Thoracic aorta (tissue), 2 donors: ENCODE measurements around the gene LDLRAD3. TPM values are rescaled to one million over a fixed set of nuclear protein-coding genes. Genes with fewer than 3 reads are reported as not detected.

Experiments
- ATAC-seq: fragments of 150-250 bp; one replicate; pipeline ENCODE4 v1.8.0; 2017; ENCODE audit warnings: low read depth; ENCODE audit not compliant: insufficient number of reproducible peaks, low FRiP score
- DNase-seq: peaks from one replicate; pipeline ENCODE4 v3.0.0-alpha.2; 2020; ENCODE audit warnings: low spot score
- H3K27ac ChIP-seq, 2 donors: fragments of 200-600 bp; sonication (generic); 1 replicate in 1 of 2; 2 replicates in 1 of 2; pipeline ENCODE4 v1.5.1; 2016; ENCODE audit warnings: mild to moderate bottlenecking in 2 of 2, moderate library complexity in 2 of 2
- H3K27me3 ChIP-seq: fragments of 200-600 bp; sonication (generic); replicated peaks from 2 replicates; pipeline ENCODE4 v1.6.0; 2016; ENCODE audit warnings: mild to moderate bottlenecking; ENCODE audit not compliant: insufficient read depth
- H3K36me3 ChIP-seq: fragments of 200-600 bp; sonication (generic); one replicate; pipeline ENCODE4 v1.5.1; 2016
- H3K4me1 ChIP-seq, 2 donors: fragments of 200-600 bp; sonication (generic); 1 replicate in 1 of 2; 2 replicates in 1 of 2; pipeline versions ENCODE4 v1.5.1 to v1.6.0; 2016; ENCODE audit warnings: low read depth in 2 of 2, mild to moderate bottlenecking in 1 of 2; ENCODE audit not compliant: control insufficient read depth in 1 of 2
- H3K4me3 ChIP-seq: fragments of 200-600 bp; sonication (generic); 2 replicates; pipeline ENCODE4 v1.5.1; 2016; ENCODE audit warnings: mild to moderate bottlenecking
- H3K9me3 ChIP-seq: fragments of 200-600 bp; sonication (generic); 2 replicates; pipeline ENCODE4 v1.5.1; 2016
- CTCF ChIP-seq: fragments of 200-600 bp; sonication (generic); IDR thresholded peaks from one replicate; pipeline ENCODE4 v1.5.1; 2019; ENCODE audit warnings: antibody characterized with exemption
- total RNA-seq, 2 donors: library from RNA; depleted of rRNA; stranded (reverse); fragments of >200 nt; gene quantifications; one replicate each; pipeline versions ENCODE4 v1.1.0 to v1.2.3, GENCODE V29; 2016

LDLRAD3 gene
- total RNA-seq: 10 to 100 TPM in 1 of 2 donors, 1 to 10 TPM in 1; 6.1 to 17.2 TPM

GRCh38 chr11:35943713-35944502 is at the start of gene LDLRAD3:
LDLRAD3 (plus strand) TSS chr11:35944062; CDS start chr11:35944099, 37 bp downstream.
- Histone ChIP-seq H3K27me3 (no peaks in the 10 kb centered on the region), H3K36me3 (no peaks in the 10 kb centered on the region), H3K4me3 (peak within 1 kb of the TSS; percentile 79), H3K4me1 (peaks cover 7 to 8% of the 10 kb centered on the region in 2 donors), H3K27ac (peak within 1 kb of the TSS in 1 of 2 donors; percentile 34), H3K9me3 (no peaks in the 10 kb centered on the region)
- ATAC-seq (peak; percentile 78), DNase-seq (peak; percentile 13)
- no peak for TF ChIP-seq CTCF

- H3K9me3 ChIP-seq: no peaks in the 10 kb centered on the region
- H3K4me1 ChIP-seq: no peaks in the 10 kb centered on the region
- no peak overlapping the region for H3K27ac ChIP-seq
- ATAC-seq: no peak
- H3K4me3 ChIP-seq: no peak overlapping the region
- no peak for TF ChIP-seq CTCF
- no peaks in the 10 kb centered on the region for H3K27me3 ChIP-seq
- H3K36me3 ChIP-seq: no peaks in the 10 kb centered on the region
- DNase-seq: no peak
Measured at GRCh38 chr11:35897019-35897418, 46.8 kb upstream of the LDLRAD3 start.

GRCh38 chr11:35902961-35903360 is 40.9 kb upstream of the LDLRAD3 start:
- Histone ChIP-seq H3K9me3 (peaks cover 14% of the 10 kb centered on the region), H3K27ac (no peak overlapping the region), H3K36me3 (no peaks in the 10 kb centered on the region), H3K27me3 (no peaks in the 10 kb centered on the region), H3K4me3 (no peak overlapping the region), H3K4me1 (no peaks in the 10 kb centered on the region)
- TF ChIP-seq CTCF: no peak
- ATAC-seq (no peak), DNase-seq (no peak)

GRCh38 chr11:35905646-35906276 is 38.1 kb upstream of the LDLRAD3 start:
- H3K27ac ChIP-seq: no peak overlapping the region
- no peaks in the 10 kb centered on the region for H3K27me3 ChIP-seq
- no peaks in the 10 kb centered on the region for H3K4me1 ChIP-seq
- no peaks in the 10 kb centered on the region for H3K36me3 ChIP-seq
- no peak for TF ChIP-seq CTCF
- no peak for ATAC-seq
- DNase-seq: no peak
- peaks cover 14% of the 10 kb centered on the region for H3K9me3 ChIP-seq
- no peak overlapping the region for H3K4me3 ChIP-seq

- TF ChIP-seq CTCF: no peak
- ATAC-seq (no peak), DNase-seq (no peak)
- Histone ChIP-seq H3K4me3 (no peak overlapping the region), H3K4me1 (no peaks in the 10 kb centered on the region), H3K9me3 (peaks cover 14% of the 10 kb centered on the region), H3K36me3 (no peaks in the 10 kb centered on the region), H3K27me3 (no peaks in the 10 kb centered on the region), H3K27ac (no peak overlapping the region)
Measured at GRCh38 chr11:35906277-35906661, 37.6 kb upstream of the LDLRAD3 start.
